ENCODE data around the gene KCNQ5.

GRCh38 chr6:73002588-73002987, 380.7 kb downstream of the KCNQ5 start:
- no peak for TF ChIP-seq CTCF (IDR thresholded peaks at IDR 0.05)
- TF ChIP-seq EZH2 (IDR thresholded peaks at IDR 0.05): no peak
- no peak for TF ChIP-seq EZH2phosphoT487 (IDR thresholded peaks at IDR 0.05)
